ENCODE measurements around the gene SEPTIN5. TPM values are rescaled to one million over a fixed set of nuclear protein-coding genes. Genes with fewer than 3 reads are reported as not detected.

The SEPTIN5 gene
- total RNA-seq, 1 experiment from 2014 or later, result 22.4 TPM

- Mint-ChIP-seq H3K27ac (no peak overlapping the region), H3K36me3 (no peaks in the 10 kb centered on the region), H3K4me1 (peaks cover 15% of the 10 kb centered on the region), H3K4me3 (no peak overlapping the region), H3K27me3 (ENCODE audit: low read depth) (no peaks in the 10 kb centered on the region), H3K9me3 (peaks cover 18% of the 10 kb centered on the region)
- POLR2A ChIA-PET, result no interaction called here
- no peak for ATAC-seq
- DNase-seq (ENCODE audit: low spot score), result no peak
- CTCF ChIA-PET, result interaction anchor here (0.9 to 4.2 kb wide), 3 partner anchors 7 to 18 kb away, joined by 5 to 20 read pairs (median 6); no protein-coding TSS in a partner anchor
- TF ChIP-seq HMGA2 (CRISPR knock-in tag; IDR thresholded peaks at IDR 0.05) (no peak), CREB1 (CRISPR knock-in tag; IDR thresholded peaks at IDR 0.05) (no peak), RELA (CRISPR knock-in tag; IDR thresholded peaks at IDR 0.05; ENCODE audit: borderline replicate concordance) (no peak), ETV6 (CRISPR knock-in tag; IDR thresholded peaks at IDR 0.05) (no peak), IRF1 (CRISPR knock-in tag; IDR thresholded peaks at IDR 0.05) (no peak), E2F1 (CRISPR knock-in tag; IDR thresholded peaks at IDR 0.05) (no peak), CBFB (CRISPR knock-in tag; IDR thresholded peaks at IDR 0.05; ENCODE audit: low read depth) (no peak)
Measured at GRCh38 chr22:19686946-19687345, 27.4 kb upstream of the SEPTIN5 start.

GRCh38 chr22:19687561-19688300, 26.6 kb upstream of the SEPTIN5 start:
- ATAC-seq (no peak), DNase-seq (ENCODE audit: low spot score) (no peak)
- ChIA-PET POLR2A (no interaction called here), CTCF (interaction anchor here (0.9 to 4.2 kb wide), 3 partner anchors 8 to 17 kb away, joined by 5 to 20 read pairs (median 6); no protein-coding TSS in a partner anchor)
- Mint-ChIP-seq H3K27ac (no peak overlapping the region), H3K4me1 (peaks cover 17% of the 10 kb centered on the region), H3K36me3 (no peaks in the 10 kb centered on the region), H3K27me3 (ENCODE audit: low read depth) (no peaks in the 10 kb centered on the region), H3K9me3 (peaks cover 17% of the 10 kb centered on the region), H3K4me3 (no peak overlapping the region)
- TF ChIP-seq SOX15 (CRISPR knock-in tag; IDR thresholded peaks at IDR 0.05) (no peak), MXD4 (CRISPR knock-in tag; IDR thresholded peaks at IDR 0.05; ENCODE audit: borderline replicate concordance) (no peak), NR3C1 (CRISPR knock-in tag; conservative IDR thresholded peaks at IDR 0.05; ENCODE audit: low read depth) (no peak), JUN (CRISPR knock-in tag; IDR thresholded peaks at IDR 0.05) (no peak), FOXP4 (CRISPR knock-in tag; IDR thresholded peaks at IDR 0.05) (no peak), ZNF416 (CRISPR knock-in tag; IDR thresholded peaks at IDR 0.05) (no peak), PRDM15 (CRISPR knock-in tag; IDR thresholded peaks at IDR 0.05) (no peak), E2F5 (CRISPR knock-in tag; IDR thresholded peaks at IDR 0.05) (no peak), ATF1 (CRISPR knock-in tag; IDR thresholded peaks at IDR 0.05) (no peak), ATF6 (CRISPR knock-in tag; IDR thresholded peaks at IDR 0.05) (no peak), FOXP1 (CRISPR knock-in tag; IDR thresholded peaks at IDR 0.05; ENCODE audit: borderline replicate concordance) (no peak), NFYB (CRISPR knock-in tag; conservative IDR thresholded peaks at IDR 0.05; ENCODE audit: low read depth) (no peak), FOXK1 (CRISPR knock-in tag; IDR thresholded peaks at IDR 0.05) (no peak)

Data from WTC11 (cell line).